GM12878 (cell line): ENCODE results near the gene PRCD. TPM values are rescaled to one million over a fixed set of nuclear protein-coding genes. Genes with fewer than 3 reads are reported as not detected.

Experiments used
- ATAC-seq: fragments of 200-7000 bp; cut with Tn5 transposase; 3 replicates; pipeline ENCODE4 v1.9.1; 2020; ENCODE audit warnings: mild to moderate bottlenecking, moderate library complexity
- BruUV-seq: library from RNA; stranded (reverse); fragments of 400-500 nt; replicated peaks from 2 replicates; lab custom pipeline; 2021; lab: Mats Ljungman, UMichigan
- CTCF ChIA-PET: fragments of 300-600 bp; sonication (Branson Sonifier 250); formaldehyde crosslinking; extraction: SDS; loops from one replicate; lab custom pipeline; 2021; ENCODE audit warnings: inconsistent platforms; lab: Yijun Ruan, JAX
- POLR2A ChIA-PET: fragments of 350-600 bp; formaldehyde crosslinking; extraction: SDS; loops from one replicate; lab custom pipeline; 2021; ENCODE audit warnings: inconsistent platforms; lab: Charles Lee
- RAD21 ChIA-PET: fragments of 300-600 bp; sonication (Branson Sonifier 250); formaldehyde crosslinking; loops from one replicate; lab custom pipeline; 2023; ENCODE audit warnings: antibody characterized with exemption; ENCODE audit not compliant: unreplicated experiment; lab: Charles Lee
- SMC1A ChIA-PET: fragments of 300-600 bp; sonication (Branson Sonifier 250); formaldehyde crosslinking; loops from one replicate; lab custom pipeline; 2023; ENCODE audit not compliant: unreplicated experiment, uncharacterized antibody; lab: Charles Lee
- DNase-seq: peaks from one replicate; pipeline ENCODE4 v3.0.0-alpha.2; 2011; ENCODE audit warnings: low read depth, low spot score
- FAIRE-seq: peaks from 3 replicates; lab custom pipeline; 2011; peaks lifted over from hg19 to GRCh38; lab: Jason Lieb, UNC
- H2AFZ ChIP-seq: 2 replicates; pipeline ENCODE4 v1.6.0; 2011; ENCODE audit warnings: low read depth, low read length, control low read depth; ENCODE audit not compliant: control insufficient read depth
- H3K27ac ChIP-seq: 2 replicates; pipeline ENCODE4 v1.5.1; 2011; ENCODE audit warnings: control low read depth; ENCODE audit not compliant: control insufficient read depth, insufficient read depth
- H3K27me3 ChIP-seq, 2 experiments: replicated peaks in 1 of 2; 2 replicates each; pipeline versions ENCODE4 v1.6.0 to v1.6.1; 2011; ENCODE audit warnings: low read length in 1 of 2; ENCODE audit not compliant: control insufficient read depth in 2 of 2, insufficient read depth in 2 of 2
- H3K36me3 ChIP-seq, 2 experiments: 2 replicates each; pipeline ENCODE4 v1.5.1; 2011; ENCODE audit warnings: low read length in 1 of 2; ENCODE audit not compliant: control insufficient read depth in 2 of 2, insufficient read depth in 2 of 2
- H3K4me1 ChIP-seq: 2 replicates; pipeline ENCODE4 v1.6.1; 2011; ENCODE audit warnings: mild to moderate bottlenecking, low read length, moderate library complexity, mixed read lengths; ENCODE audit not compliant: control insufficient read depth, insufficient read depth
- H3K4me2 ChIP-seq: 2 replicates; pipeline ENCODE4 v1.6.0; 2011; ENCODE audit warnings: control low read depth; ENCODE audit not compliant: control insufficient read depth, insufficient read depth
- H3K4me3 ChIP-seq: fragments of 200-600 bp; sonication (generic); 2 replicates; pipeline ENCODE4 v1.5.1; 2016
- H3K79me2 ChIP-seq: 2 replicates; pipeline ENCODE4 v1.6.0; 2011; ENCODE audit warnings: low read length; ENCODE audit not compliant: control insufficient read depth, insufficient read depth
- H3K9ac ChIP-seq: 2 replicates; pipeline ENCODE4 v1.8.0; 2011; ENCODE audit warnings: low read length, control low read depth, mixed read lengths; ENCODE audit not compliant: control insufficient read depth, insufficient read depth
- H3K9me3 ChIP-seq: replicated peaks from 3 replicates; pipeline ENCODE4 v1.5.1; 2011; ENCODE audit warnings: mild to moderate bottlenecking, low read length; ENCODE audit not compliant: control insufficient read depth, insufficient read depth
- H4K20me1 ChIP-seq: 2 replicates; pipeline ENCODE4 v1.6.0; 2011; ENCODE audit not compliant: control insufficient read depth, insufficient read depth
- BRCA1 ChIP-seq: IDR thresholded peaks from 2 replicates; pipeline ENCODE4 v1.6.1; 2011; ENCODE audit warnings: low read depth, low read length, improper control_type of control experiment
- CREM ChIP-seq: IDR thresholded peaks from 2 replicates; pipeline ENCODE4 v1.6.1; 2014; ENCODE audit warnings: antibody characterized with exemption, low read depth
- FOXM1 ChIP-seq: IDR thresholded peaks from 2 replicates; pipeline ENCODE4 v1.6.1; 2012; ENCODE audit warnings: low read depth, mild to moderate bottlenecking, inconsistent platforms, low read length, moderate library complexity
- KAT2A ChIP-seq: conservative IDR thresholded peaks from 2 replicates; pipeline ENCODE4 v1.6.1; 2011; ENCODE audit warnings: low read depth, low read length; ENCODE audit not compliant: control insufficient read depth
- MEF2A ChIP-seq: IDR thresholded peaks from 2 replicates; pipeline ENCODE4 v1.6.1; 2011; ENCODE audit warnings: low read depth, mild to moderate bottlenecking, low read length, moderate library complexity; ENCODE audit not compliant: insufficient read depth
- MXI1 ChIP-seq: fragments of 150-350 bp; IDR thresholded peaks from 2 replicates; pipeline ENCODE4 v1.6.1; 2011; ENCODE audit warnings: low read depth, mild to moderate bottlenecking, inconsistent platforms, low read length, improper control_type of control experiment
- PML ChIP-seq: IDR thresholded peaks from 2 replicates; pipeline ENCODE4 v1.6.1; 2012; ENCODE audit warnings: low read length, inconsistent platforms
- POLR2AphosphoS2 ChIP-seq: IDR thresholded peaks from 2 replicates; pipeline ENCODE4 v1.6.1; 2011; ENCODE audit warnings: low read depth, mild to moderate bottlenecking, low read length, improper control_type of control experiment, moderate library complexity
- RAD21 ChIP-seq: IDR thresholded peaks from 2 replicates; pipeline ENCODE4 v1.6.1; 2011; ENCODE audit warnings: mild to moderate bottlenecking, low read depth, low read length, moderate library complexity; ENCODE audit not compliant: insufficient read depth
- SIN3A ChIP-seq: IDR thresholded peaks from 2 replicates; pipeline ENCODE4 v1.6.1; 2012; ENCODE audit warnings: low read depth, low read length, improper control_type of control experiment
- WGBS: methylation state at CpG from one replicate; pipeline ENCODE4 v1.1.6; 2016; ENCODE audit warnings: low lambda C conversion rate; ENCODE audit not compliant: insufficient replicate concordance, insufficient coverage; ENCODE audit errors: missing lambda C conversion rate; 5-methylcytosine and 5-hydroxymethylcytosine counted together
- in situ Hi-C: fragments of 300-500 bp; cut with MboI; formaldehyde crosslinking; loops from 9 replicates; pipeline ENCODE4 v1.14.3; 2018; ENCODE audit warnings: mixed read lengths
- intact Hi-C: fragments of 100-400 bp; cut with micrococcal nuclease; formaldehyde crosslinking; loops from one replicate; pipeline ENCODE4 v1.14.2; 2022; ENCODE audit not compliant: unreplicated experiment
- polyA plus RNA-seq, 11 experiments: library from polyadenylated mRNA; depleted of rRNA in 4 of 11; unstranded in 6 of 11; stranded (reverse) in 5 of 11; fragments of >200 nt; fragmentation: Nextera tagmentation in 4 of 11; fragmentation: Illumina TruSeq in 1 of 11; extraction: Ambion mirVana in 4 of 11; extraction: Trizol in 1 of 11; gene quantifications; 1 replicate in 1 of 11; 2 replicates in 10 of 11; pipeline versions ENCODE4 v1.2.1 to v1.2.3, GENCODE V29; 2011 to 2016; ENCODE audit warnings: inconsistent platforms in 2 of 11, missing spikeins in 2 of 11, low read depth in 1 of 11
- total RNA-seq, 4 experiments: library from RNA; depleted of rRNA in 3 of 4; stranded (reverse); fragments of >200 nt in 3 of 4; fragmentation: Illumina TruSeq in 1 of 4; extraction: Trizol in 1 of 4; gene quantifications; 2 replicates each; pipeline versions ENCODE4 v1.2.1 to v1.2.3, GENCODE V29; 2013 to 2021
- TF ChIP-seq, protein P1 (sequence below): IDR thresholded peaks from 2 replicates; pipeline ENCODE4 v1.6.1; 2011; ENCODE audit warnings: borderline replicate concordance, low read depth, mild to moderate bottlenecking, moderate library complexity, mixed read lengths, low read length; ENCODE audit not compliant: insufficient read depth; ENCODE audit errors: extremely low read length
- TF ChIP-seq, protein P2 (sequence below): fragments of 450-650 bp; IDR thresholded peaks from 2 replicates; pipeline ENCODE4 v1.6.1; 2016; ENCODE audit warnings: mild to moderate bottlenecking, moderate library complexity, borderline replicate concordance
- TF ChIP-seq, protein P3 (sequence below): fragments of 450-650 bp; formaldehyde crosslinking; IDR thresholded peaks from 2 replicates; pipeline ENCODE4 v1.4.0; 2022; ENCODE audit warnings: mild to moderate bottlenecking, moderate library complexity
- TF ChIP-seq, protein P4 (sequence below): fragments of 450-650 bp; IDR thresholded peaks from 2 replicates; pipeline ENCODE4 v1.6.1; 2017; ENCODE audit warnings: low read depth, mild to moderate bottlenecking, moderate library complexity

The PRCD gene
- total and polyA plus RNA-seq, 10 of the 15 experiments (the other 5 are each of a cell fraction or from before 2014, with no cell fraction given), result 0.18 to 0.95 (median 0.34) TPM; not detected in 4

DNA sequence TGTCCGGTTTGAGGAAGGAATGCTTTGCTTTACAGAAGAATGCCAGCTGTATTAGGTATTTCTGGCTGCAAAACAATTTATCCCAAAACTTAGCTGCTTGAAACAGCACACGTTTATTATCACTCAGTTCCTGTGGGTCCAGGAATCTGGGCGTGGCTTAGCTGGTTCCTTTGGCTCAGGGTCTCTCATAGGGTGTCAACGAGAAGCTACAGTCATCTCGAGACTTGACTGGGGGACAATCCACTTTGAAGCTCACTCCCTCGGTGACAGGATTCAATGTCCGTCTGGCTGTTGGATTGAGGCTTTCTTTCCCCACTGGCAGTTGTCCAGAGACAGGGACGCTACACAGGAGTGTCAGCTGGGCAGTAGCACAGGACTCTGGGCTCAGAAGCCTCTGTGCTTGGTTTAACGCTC lies 29.0 kb upstream of the PRCD start:
- Histone ChIP-seq H3K4me1 (peaks cover 17% of the 10 kb centered on the region), H4K20me1 (no peaks in the 10 kb centered on the region), H3K4me2 (no peak overlapping the region), H3K27ac (no peak overlapping the region), H3K9me3 (no peaks in the 10 kb centered on the region), H3K36me3 (no peaks in the 10 kb centered on the region), H3K4me3 (no peak overlapping the region), H3K9ac (no peak overlapping the region), H3K27me3 (no peaks in the 10 kb centered on the region; a peak in 1 of 4 replicates), H3K79me2 (no peaks in the 10 kb centered on the region), H2AFZ (no peak overlapping the region)
- 35% methylated on average over 9 of the region's 9 CpGs for WGBS
- no peak for ATAC-seq
- in situ Hi-C loops, result no loop called here
- ChIA-PET CTCF (interaction anchor here (0.8 to 7.8 kb wide), 7 partner anchors 31 to 126 kb away, joined by 3 to 65 read pairs (median 3); partner anchors contain the start of genes AANAT, SPHK1 and UBE2O), POLR2A (interaction anchor here (0.6 kb wide), 1 partner anchor 212 kb away, joined by 3 read pairs; no protein-coding TSS in a partner anchor), SMC1A (interaction anchor here (1.0 to 2.7 kb wide), 4 partner anchors 44 to 97 kb away, joined by 3 to 10 read pairs (median 4); partner anchors contain the start of gene AANAT), RAD21 (interaction anchor here (0.6 to 1.1 kb wide), 4 partner anchors 11 to 52 kb away, joined by 3 to 5 read pairs (median 4); no protein-coding TSS in a partner anchor)
- FAIRE-seq, result no peak
- BruUV-seq, result no TSS peak
- DNase-seq, result no peak
- intact Hi-C loops, result no loop called here
- TF ChIP-seq RAD21 (no peak), SIN3A (no peak), FOXM1 (no peak), CREM (no peak), MEF2A (no peak), BRCA1 (no peak), MXI1 (no peak), POLR2AphosphoS2 (no peak), PML (no peak), KAT2A (no peak)
- TF ChIP-seq, protein P1, sequence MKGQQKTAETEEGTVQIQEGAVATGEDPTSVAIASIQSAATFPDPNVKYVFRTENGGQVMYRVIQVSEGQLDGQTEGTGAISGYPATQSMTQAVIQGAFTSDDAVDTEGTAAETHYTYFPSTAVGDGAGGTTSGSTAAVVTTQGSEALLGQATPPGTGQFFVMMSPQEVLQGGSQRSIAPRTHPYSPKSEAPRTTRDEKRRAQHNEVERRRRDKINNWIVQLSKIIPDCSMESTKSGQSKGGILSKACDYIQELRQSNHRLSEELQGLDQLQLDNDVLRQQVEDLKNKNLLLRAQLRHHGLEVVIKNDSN, result no peak
- TF ChIP-seq, protein P2, sequence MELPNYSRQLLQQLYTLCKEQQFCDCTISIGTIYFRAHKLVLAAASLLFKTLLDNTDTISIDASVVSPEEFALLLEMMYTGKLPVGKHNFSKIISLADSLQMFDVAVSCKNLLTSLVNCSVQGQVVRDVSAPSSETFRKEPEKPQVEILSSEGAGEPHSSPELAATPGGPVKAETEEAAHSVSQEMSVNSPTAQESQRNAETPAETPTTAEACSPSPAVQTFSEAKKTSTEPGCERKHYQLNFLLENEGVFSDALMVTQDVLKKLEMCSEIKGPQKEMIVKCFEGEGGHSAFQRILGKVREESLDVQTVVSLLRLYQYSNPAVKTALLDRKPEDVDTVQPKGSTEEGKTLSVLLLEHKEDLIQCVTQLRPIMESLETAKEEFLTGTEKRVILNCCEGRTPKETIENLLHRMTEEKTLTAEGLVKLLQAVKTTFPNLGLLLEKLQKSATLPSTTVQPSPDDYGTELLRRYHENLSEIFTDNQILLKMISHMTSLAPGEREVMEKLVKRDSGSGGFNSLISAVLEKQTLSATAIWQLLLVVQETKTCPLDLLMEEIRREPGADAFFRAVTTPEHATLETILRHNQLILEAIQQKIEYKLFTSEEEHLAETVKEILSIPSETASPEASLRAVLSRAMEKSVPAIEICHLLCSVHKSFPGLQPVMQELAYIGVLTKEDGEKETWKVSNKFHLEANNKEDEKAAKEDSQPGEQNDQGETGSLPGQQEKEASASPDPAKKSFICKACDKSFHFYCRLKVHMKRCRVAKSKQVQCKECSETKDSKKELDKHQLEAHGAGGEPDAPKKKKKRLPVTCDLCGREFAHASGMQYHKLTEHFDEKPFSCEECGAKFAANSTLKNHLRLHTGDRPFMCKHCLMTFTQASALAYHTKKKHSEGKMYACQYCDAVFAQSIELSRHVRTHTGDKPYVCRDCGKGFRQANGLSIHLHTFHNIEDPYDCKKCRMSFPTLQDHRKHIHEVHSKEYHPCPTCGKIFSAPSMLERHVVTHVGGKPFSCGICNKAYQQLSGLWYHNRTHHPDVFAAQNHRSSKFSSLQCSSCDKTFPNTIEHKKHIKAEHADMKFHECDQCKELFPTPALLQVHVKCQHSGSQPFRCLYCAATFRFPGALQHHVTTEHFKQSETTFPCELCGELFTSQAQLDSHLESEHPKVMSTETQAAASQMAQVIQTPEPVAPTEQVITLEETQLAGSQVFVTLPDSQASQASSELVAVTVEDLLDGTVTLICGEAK, result no peak
- TF ChIP-seq, protein P3, sequence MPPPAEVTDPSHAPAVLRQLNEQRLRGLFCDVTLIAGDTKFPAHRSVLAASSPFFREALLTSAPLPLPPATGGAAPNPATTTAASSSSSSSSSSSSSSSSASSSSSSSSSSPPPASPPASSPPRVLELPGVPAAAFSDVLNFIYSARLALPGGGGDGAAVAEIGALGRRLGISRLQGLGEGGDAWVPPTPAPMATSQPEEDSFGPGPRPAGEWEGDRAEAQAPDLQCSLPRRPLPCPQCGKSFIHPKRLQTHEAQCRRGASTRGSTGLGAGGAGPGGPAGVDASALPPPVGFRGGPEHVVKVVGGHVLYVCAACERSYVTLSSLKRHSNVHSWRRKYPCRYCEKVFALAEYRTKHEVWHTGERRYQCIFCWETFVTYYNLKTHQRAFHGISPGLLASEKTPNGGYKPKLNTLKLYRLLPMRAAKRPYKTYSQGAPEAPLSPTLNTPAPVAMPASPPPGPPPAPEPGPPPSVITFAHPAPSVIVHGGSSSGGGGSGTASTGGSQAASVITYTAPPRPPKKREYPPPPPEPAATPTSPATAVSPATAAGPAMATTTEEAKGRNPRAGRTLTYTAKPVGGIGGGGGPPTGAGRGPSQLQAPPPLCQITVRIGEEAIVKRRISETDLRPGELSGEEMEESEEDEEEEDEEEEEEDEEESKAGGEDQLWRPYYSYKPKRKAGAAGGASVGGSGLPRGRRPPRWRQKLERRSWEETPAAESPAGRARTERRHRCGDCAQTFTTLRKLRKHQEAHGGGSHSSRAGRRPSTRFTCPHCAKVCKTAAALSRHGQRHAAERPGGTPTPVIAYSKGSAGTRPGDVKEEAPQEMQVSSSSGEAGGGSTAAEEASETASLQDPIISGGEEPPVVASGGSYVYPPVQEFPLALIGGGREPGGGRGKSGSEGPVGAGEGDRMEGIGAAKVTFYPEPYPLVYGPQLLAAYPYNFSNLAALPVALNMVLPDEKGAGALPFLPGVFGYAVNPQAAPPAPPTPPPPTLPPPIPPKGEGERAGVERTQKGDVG, result no peak
- TF ChIP-seq, protein P4, sequence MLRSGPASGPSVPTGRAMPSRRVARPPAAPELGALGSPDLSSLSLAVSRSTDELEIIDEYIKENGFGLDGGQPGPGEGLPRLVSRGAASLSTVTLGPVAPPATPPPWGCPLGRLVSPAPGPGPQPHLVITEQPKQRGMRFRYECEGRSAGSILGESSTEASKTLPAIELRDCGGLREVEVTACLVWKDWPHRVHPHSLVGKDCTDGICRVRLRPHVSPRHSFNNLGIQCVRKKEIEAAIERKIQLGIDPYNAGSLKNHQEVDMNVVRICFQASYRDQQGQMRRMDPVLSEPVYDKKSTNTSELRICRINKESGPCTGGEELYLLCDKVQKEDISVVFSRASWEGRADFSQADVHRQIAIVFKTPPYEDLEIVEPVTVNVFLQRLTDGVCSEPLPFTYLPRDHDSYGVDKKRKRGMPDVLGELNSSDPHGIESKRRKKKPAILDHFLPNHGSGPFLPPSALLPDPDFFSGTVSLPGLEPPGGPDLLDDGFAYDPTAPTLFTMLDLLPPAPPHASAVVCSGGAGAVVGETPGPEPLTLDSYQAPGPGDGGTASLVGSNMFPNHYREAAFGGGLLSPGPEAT, result no peak
